Skeletal muscle satellite cell (primary cell): Measurements from ENCODE around the gene PCGF2. TPM values are rescaled to one million over a fixed set of nuclear protein-coding genes. Genes with fewer than 3 reads are reported as not detected.

Experiments
- H3K27me3 ChIP-seq: 2 replicates; pipeline ENCODE4 v1.7.0; 2013; ENCODE audit warnings: low read length; ENCODE audit not compliant: control insufficient read depth, insufficient read depth
- H3K36me3 ChIP-seq: 2 replicates; pipeline ENCODE4 v1.7.0; 2013; ENCODE audit warnings: mild to moderate bottlenecking, control low read depth, low read length; ENCODE audit not compliant: insufficient read depth
- H3K4me1 ChIP-seq: 2 replicates; pipeline ENCODE4 v1.7.0; 2013; ENCODE audit warnings: low read length; ENCODE audit not compliant: control insufficient read depth, insufficient read depth
- H3K4me2 ChIP-seq: 2 replicates; pipeline ENCODE4 v1.7.0; 2013; ENCODE audit warnings: mild to moderate bottlenecking, low read length
- H3K4me3 ChIP-seq: 2 replicates; pipeline ENCODE4 v1.7.0; 2013; ENCODE audit warnings: low read length
- H3K9ac ChIP-seq: 2 replicates; pipeline ENCODE4 v1.7.0; 2013; ENCODE audit warnings: mild to moderate bottlenecking, low read depth, low read length, moderate library complexity
- H3K9me3 ChIP-seq: replicated peaks from 2 replicates; pipeline ENCODE4 v1.7.0; 2013; ENCODE audit warnings: mild to moderate bottlenecking, control low read depth, low read length
- small RNA-seq: library from RNA; depleted of rRNA; stranded (forward); fragments of <200 nt; gene quantifications from one replicate; pipeline ENCODE3, GENCODE V24; 2012

The PCGF2 gene

GRCh38 chr17:38685491-38685890 lies 62.6 kb downstream of the PCGF2 start:
- Histone ChIP-seq H3K27me3 (peaks cover under 1% of the 10 kb centered on the region), H3K9me3 (no peaks in the 10 kb centered on the region), H3K4me3 (no peak overlapping the region), H3K4me2 (no peak overlapping the region), H3K36me3 (no peaks in the 10 kb centered on the region), H3K4me1 (no peaks in the 10 kb centered on the region), H3K9ac (no peak overlapping the region)

Small RNAs within 50 kb of the gene (small RNA-seq; reads per million reads assigned to genes)
- gene MIR4726 (not detected), gene MIR4734 (not detected), gene RNA5SP440 (0.28 reads per million), gene RNU6-866P (not detected)
